HCT116 (cell line): ENCODE data around the gene FTO. TPM values are rescaled to one million over a fixed set of nuclear protein-coding genes. Genes with fewer than 3 reads are reported as not detected.

Source experiments
- ATAC-seq: fragments of 200-7000 bp; cut with Tn5 transposase; 2 replicates; pipeline ENCODE4 v1.9.1; 2020; ENCODE audit warnings: mild to moderate bottlenecking, moderate library complexity
- BruUV-seq: library from RNA; stranded (reverse); fragments of 400-500 nt; replicated peaks from 2 replicates; lab custom pipeline; 2021; lab: Mats Ljungman, UMichigan
- CTCF ChIA-PET: fragments of 300-600 bp; sonication (Branson Sonifier 250); formaldehyde crosslinking; loops from one replicate; lab custom pipeline; 2021; ENCODE audit warnings: antibody characterized with exemption; lab: Charles Lee
- POLR2A ChIA-PET: fragments of 300-600, 350-600 bp; sonication (Branson Sonifier 250); formaldehyde crosslinking; loops from one replicate; lab custom pipeline; 2021; ENCODE audit warnings: antibody characterized with exemption; lab: Charles Lee
- RAD21 ChIA-PET, 2 experiments: fragments of 300-600 bp; sonication (Branson Sonifier 250); formaldehyde crosslinking; loops; one replicate each; lab custom pipeline; 2023; ENCODE audit warnings: low total read pairs in 2 of 2; ENCODE audit not compliant: uncharacterized antibody in 2 of 2, unreplicated experiment in 2 of 2, low non-redundant PET in 1 of 2; lab: Charles Lee
- DNase-seq: peaks from one replicate; pipeline ENCODE4 v3.0.0-alpha.2; 2010; ENCODE audit warnings: low read depth, low spot score
- H2AFZ ChIP-seq: fragments of 200-600 bp; shearing (Covaris generic), sonication (generic); 2 replicates; pipeline ENCODE4 v1.6.1; 2017; ENCODE audit warnings: low read depth, mixed run types, mixed read lengths, antibody characterized with exemption, low read length; ENCODE audit not compliant: poor library complexity, severe bottlenecking
- H3K27ac ChIP-seq: 2 replicates; pipeline ENCODE4 v1.5.1; 2012; ENCODE audit warnings: low read depth, low read length
- H3K27me3 ChIP-seq: fragments of 200-600 bp; sonication (generic); 2 replicates; pipeline ENCODE4 v1.6.1; 2016; ENCODE audit warnings: mixed run types, low read length, mixed read lengths; ENCODE audit not compliant: insufficient read depth
- H3K36me3 ChIP-seq, 2 experiments: fragments of 200-500 bp in 1 of 2; fragments of 200-600 bp in 1 of 2; sonication (Bioruptor generic) in 1 of 2; sonication (generic) in 1 of 2; 2 replicates each; pipeline versions ENCODE4 v1.5.1 to v1.6.1; 2014 to 2016; ENCODE audit warnings: low read length in 2 of 2, inconsistent platforms in 1 of 2, mixed read lengths in 1 of 2, mixed run types in 1 of 2; ENCODE audit not compliant: insufficient read depth in 2 of 2, control insufficient read depth in 1 of 2
- H3K4me1 ChIP-seq, 2 experiments: fragments of 200-600 bp in 1 of 2; sonication (generic) in 1 of 2; 2 replicates each; pipeline versions ENCODE4 v1.5.1 to v1.6.1; 2012 to 2017; ENCODE audit warnings: low read length in 2 of 2, inconsistent platforms in 1 of 2, mild to moderate bottlenecking in 1 of 2, mixed read lengths in 1 of 2, mixed run types in 1 of 2, moderate library complexity in 1 of 2; ENCODE audit not compliant: insufficient read depth in 2 of 2, control insufficient read depth in 1 of 2
- H3K4me2 ChIP-seq: fragments of 200-600 bp; sonication (generic); 2 replicates; pipeline ENCODE4 v1.6.1; 2017; ENCODE audit warnings: mixed run types, low read length, mixed read lengths
- H3K4me3 ChIP-seq, 2 experiments: fragments of 200-600 bp in 1 of 2; sonication (generic) in 1 of 2; replicated peaks in 1 of 2; 2 replicates each; pipeline ENCODE4 v1.5.1; 2011 to 2016; ENCODE audit warnings: low read length in 2 of 2, control low read depth in 1 of 2, low read depth in 1 of 2, mild to moderate bottlenecking in 1 of 2, mixed read lengths in 1 of 2, mixed run types in 1 of 2
- H3K79me2 ChIP-seq: fragments of 200-600 bp; sonication (generic); 2 replicates; pipeline ENCODE4 v1.6.1; 2017; ENCODE audit warnings: mild to moderate bottlenecking, mixed run types, low read length, moderate library complexity, mixed read lengths; ENCODE audit not compliant: insufficient read depth
- H3K9ac ChIP-seq: fragments of 200-600 bp; sonication (generic); 2 replicates; pipeline ENCODE4 v1.6.1; 2016; ENCODE audit warnings: low read length, mixed read lengths
- H3K9me2 ChIP-seq: fragments of 200-600 bp; sonication (generic), shearing (Covaris generic); 2 replicates; pipeline ENCODE4 v1.6.1; 2017; ENCODE audit warnings: mixed run types, mild to moderate bottlenecking, moderate library complexity; ENCODE audit not compliant: insufficient read depth
- H3K9me3 ChIP-seq, 2 experiments: fragments of 200-500 bp in 1 of 2; fragments of 200-600 bp in 1 of 2; sonication (Bioruptor generic) in 1 of 2; sonication (generic) in 1 of 2; 2 replicates each; pipeline ENCODE4 v1.6.1; 2014 to 2017; ENCODE audit warnings: low read length in 2 of 2, mixed read lengths in 2 of 2, inconsistent platforms in 1 of 2, low read depth in 1 of 2, mild to moderate bottlenecking in 1 of 2, mixed run types in 1 of 2, moderate library complexity in 1 of 2; ENCODE audit not compliant: control insufficient read depth in 1 of 2, insufficient read depth in 1 of 2
- H4K20me1 ChIP-seq: fragments of 200-600 bp; sonication (generic), shearing (Covaris generic); 2 replicates; pipeline ENCODE4 v1.6.1; 2017; ENCODE audit warnings: mixed run types, mild to moderate bottlenecking, moderate library complexity; ENCODE audit not compliant: insufficient read depth
- CBX3 ChIP-seq: IDR thresholded peaks from 2 replicates; pipeline ENCODE4 v1.6.1; 2012; ENCODE audit warnings: low read depth
- CTCF ChIP-seq, 3 experiments: fragments of 200-600 bp in 1 of 3; sonication (generic) in 1 of 3; IDR thresholded peaks in 2 of 3; conservative IDR thresholded peaks in 1 of 3; 2 replicates each; pipeline ENCODE4 v1.5.1; 2012 to 2017; ENCODE audit warnings: low read depth in 2 of 3, low read length in 2 of 3, antibody characterized with exemption in 1 of 3, borderline replicate concordance in 1 of 3, control low read depth in 1 of 3, mild to moderate bottlenecking in 1 of 3, mixed read lengths in 1 of 3, mixed run types in 1 of 3, moderate library complexity in 1 of 3; ENCODE audit not compliant: insufficient read depth in 1 of 3
- EGR1 ChIP-seq: IDR thresholded peaks from 2 replicates; pipeline ENCODE4 v1.6.1; 2012; ENCODE audit warnings: low read depth
- ELF1 ChIP-seq: IDR thresholded peaks from 2 replicates; pipeline ENCODE4 v1.6.1; 2012; ENCODE audit warnings: low read depth, borderline replicate concordance
- EZH2phosphoT487 ChIP-seq: fragments of 200-600 bp; IDR thresholded peaks from 2 replicates; pipeline ENCODE4 v1.6.1; 2018; ENCODE audit warnings: antibody characterized with exemption, borderline replicate concordance
- POLR2A ChIP-seq: IDR thresholded peaks from 2 replicates; pipeline ENCODE4 v1.7.0; 2011; ENCODE audit warnings: borderline replicate concordance; ENCODE audit not compliant: insufficient read depth, insufficient read length; ENCODE audit errors: extremely low read depth
- POLR2AphosphoS5 ChIP-seq: IDR thresholded peaks from 2 replicates; pipeline ENCODE4 v1.6.1; 2011; ENCODE audit warnings: mild to moderate bottlenecking, low read depth, low read length, moderate library complexity
- REST ChIP-seq: IDR thresholded peaks from 2 replicates; pipeline ENCODE4 v1.6.1; 2012; ENCODE audit warnings: low read depth
- SP1 ChIP-seq: IDR thresholded peaks from 2 replicates; pipeline ENCODE4 v1.6.1; 2012; ENCODE audit warnings: low read depth
- TCF7L2 ChIP-seq: IDR thresholded peaks from 2 replicates; pipeline ENCODE4 v1.7.0; 2011; ENCODE audit warnings: borderline replicate concordance, inconsistent platforms; ENCODE audit not compliant: insufficient read depth, insufficient read length; ENCODE audit errors: extremely low read depth
- ZBTB33 ChIP-seq: IDR thresholded peaks from 2 replicates; pipeline ENCODE4 v1.6.1; 2011; ENCODE audit warnings: mild to moderate bottlenecking, low read length, moderate library complexity; ENCODE audit not compliant: insufficient replicate concordance; ENCODE audit errors: extremely low read depth
- ZNF274 ChIP-seq: fragments of 200-500 bp; sonication (Bioruptor generic); IDR thresholded peaks from 2 replicates; pipeline ENCODE4 v1.6.1; 2014; ENCODE audit warnings: mild to moderate bottlenecking, low read depth, low read length, inconsistent platforms
- intact Hi-C: fragments of 100-400 bp; cut with micrococcal nuclease; formaldehyde crosslinking; loops from 2 replicates; pipeline ENCODE4 v1.10.0; 2022
- total RNA-seq: library from RNA; stranded (reverse); gene quantifications from one replicate; pipeline ENCODE4 v1.2.1, GENCODE V29; 2021; ENCODE audit not compliant: unreplicated experiment

The FTO gene
- total RNA-seq, 1 experiment from 2014 or later, result 55.2 TPM

DNA sequence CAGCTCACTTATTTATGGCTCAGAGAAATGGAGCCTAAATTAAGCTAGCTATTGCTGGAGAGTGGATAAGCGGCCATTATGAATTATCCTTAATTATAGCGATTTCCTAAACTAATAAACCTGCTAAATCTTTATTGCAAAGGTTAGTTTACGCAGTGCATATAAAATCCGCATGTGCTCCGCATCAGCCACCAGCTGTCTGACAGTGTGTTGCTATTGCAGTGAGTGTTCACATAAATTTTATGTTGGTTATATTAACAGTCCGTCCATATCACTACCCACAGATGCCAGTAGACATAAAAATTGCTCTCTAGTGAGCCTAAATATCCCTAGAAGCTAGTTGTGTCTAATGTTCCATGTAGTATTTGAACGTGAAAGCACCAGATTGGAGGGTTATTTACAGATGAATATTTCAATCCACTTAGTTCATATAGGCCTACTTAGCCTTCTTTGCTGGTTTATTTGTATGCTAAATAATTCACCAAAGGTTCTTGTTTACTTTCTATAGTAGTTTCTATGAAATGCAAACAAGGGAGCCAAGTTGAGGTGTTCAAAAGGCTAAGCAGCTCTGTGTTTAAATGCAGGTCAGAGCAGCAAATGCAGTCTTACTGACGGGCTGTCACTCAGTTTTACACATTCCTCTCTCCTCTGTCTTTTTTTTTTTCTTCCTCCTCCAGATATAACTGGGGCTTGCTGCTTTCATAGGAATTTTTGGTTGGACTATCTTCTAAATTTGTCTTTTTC, 363.5 kb downstream of the FTO start:
- intact Hi-C loops, result no loop called here
- no peaks in the 10 kb centered on the region for H3K27me3 ChIP-seq
- no peak overlapping the region for H3K4me2 ChIP-seq
- H3K4me3 ChIP-seq, result no peak overlapping the region
- DNase-seq, result no peak
- TF ChIP-seq POLR2AphosphoS5 (no peak), EGR1 (no peak), POLR2A (no peak), TCF7L2 (no peak), EZH2phosphoT487 (no peak), REST (no peak), ZNF274 (no peak), CTCF (IDR thresholded peaks at IDR 0.05 in 2 of 3, conservative IDR thresholded peaks at IDR 0.05 in 1 of 3; ENCODE audit: borderline replicate concordance in 1 of 3, insufficient read depth in 1 of 3, low read depth in 2 of 3, low read length in 2 of 3) (no peak), ZBTB33 (no peak), ELF1 (no peak), CBX3 (no peak), SP1 (no peak)
- TF ChIP-seq, all 23 proteins: peak for 0
- no peaks in the 10 kb centered on the region for H3K36me3 ChIP-seq
- BruUV-seq, result no TSS peak
- ATAC-seq, result no peak
- no peaks in the 10 kb centered on the region for H3K9me2 ChIP-seq
- ChIA-PET CTCF (no interaction called here), RAD21 (no interaction called here), POLR2A (no interaction called here)
- H3K27ac ChIP-seq, result no peak overlapping the region
- H3K4me1 ChIP-seq, result peaks cover 0 to 7% of the 10 kb centered on the region in 2 experiments; a peak in 2 of 4 replicates
- H3K9me3 ChIP-seq, result no peaks in the 10 kb centered on the region
- no peaks in the 10 kb centered on the region for H3K79me2 ChIP-seq
- no peak overlapping the region for H2AFZ ChIP-seq
- H3K9ac ChIP-seq, result no peak overlapping the region
- H4K20me1 ChIP-seq, result no peaks in the 10 kb centered on the region
